ENCODE measurements around the gene BBIP1.
"Not testable (repeated sequence)": the region's sequence is repeated elsewhere in the genome, so short reads cannot be mapped to it uniquely, and the experiment has no call there.

Gene BBIP1

DNA sequence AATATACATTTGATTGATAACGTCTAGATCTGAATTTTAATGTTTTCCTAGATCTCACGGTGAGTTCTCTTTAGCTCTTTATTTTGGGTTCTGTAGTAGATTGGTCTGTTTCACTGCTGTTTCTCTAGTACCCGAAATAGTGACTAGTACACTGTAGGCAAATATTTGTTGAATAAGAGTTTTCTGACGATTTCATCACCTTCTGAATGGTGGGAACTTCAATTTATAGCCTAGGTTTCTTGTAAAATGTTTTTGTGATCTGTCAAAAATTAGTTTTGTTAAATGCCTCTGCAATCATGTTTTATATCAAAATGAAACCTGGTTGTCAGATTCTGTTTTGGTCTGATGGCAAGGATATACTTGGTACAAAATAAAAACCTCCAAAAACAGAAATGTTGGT is 37.1 kb downstream of the BBIP1 start:
- DNase-seq: no peak

DNA sequence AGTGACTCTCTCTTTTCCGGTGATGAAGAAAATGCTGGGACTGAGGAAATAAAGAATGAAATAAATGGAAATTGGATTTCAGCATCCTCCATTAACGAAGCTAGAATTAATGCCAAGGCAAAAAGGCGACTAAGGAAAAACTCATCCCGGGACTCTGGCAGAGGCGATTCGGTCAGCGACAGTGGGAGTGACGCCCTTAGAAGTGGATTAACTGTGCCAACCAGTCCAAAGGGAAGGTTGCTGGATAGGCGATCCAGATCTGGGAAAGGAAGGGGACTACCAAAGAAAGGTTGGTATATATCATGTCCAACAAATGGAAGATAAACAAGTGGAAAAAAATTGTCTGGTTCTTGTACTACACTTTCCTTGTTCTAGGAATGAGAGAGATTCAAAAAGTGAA is 37.7 kb downstream of the BBIP1 start:
- no peak for DNase-seq

DNA sequence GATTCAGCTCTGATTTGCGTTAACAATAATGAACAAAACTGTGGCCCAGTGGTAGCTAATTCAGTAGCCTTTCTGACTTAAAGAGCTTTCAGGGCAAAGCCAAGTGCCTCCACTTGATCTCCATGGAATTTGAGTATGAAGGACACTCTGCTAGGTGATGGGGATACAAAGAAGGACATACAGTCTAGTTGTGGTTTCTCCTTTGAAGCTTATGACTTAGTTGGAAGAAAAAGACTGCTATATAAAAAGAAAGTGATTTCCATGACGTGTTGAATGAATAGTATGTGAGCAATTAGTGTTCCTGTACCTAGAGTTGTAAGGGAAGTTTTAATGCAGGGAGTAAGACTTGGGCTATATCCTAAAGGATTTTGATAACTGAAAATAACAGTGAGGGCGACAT is 39.0 kb downstream of the BBIP1 start:
- no peak for DNase-seq

DNA sequence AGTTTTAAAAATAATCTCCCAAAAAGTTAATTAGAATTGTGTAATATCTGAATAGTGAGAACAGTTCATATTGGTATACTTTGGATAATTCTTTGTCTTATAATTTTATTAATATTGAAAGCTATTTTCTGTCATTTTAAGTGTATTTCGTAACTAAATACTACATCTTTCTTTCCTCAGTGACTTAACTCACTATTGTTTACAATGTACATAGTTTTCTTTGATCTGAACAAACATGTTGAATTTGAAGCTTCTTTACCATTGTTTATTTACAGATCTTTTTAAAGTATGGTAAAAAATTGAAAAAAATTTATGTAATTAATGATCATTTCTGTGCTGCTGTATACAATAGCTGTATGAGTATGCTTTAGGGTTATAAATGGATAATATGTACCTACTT is 42.2 kb downstream of the BBIP1 start:
- no peak for DNase-seq

DNA sequence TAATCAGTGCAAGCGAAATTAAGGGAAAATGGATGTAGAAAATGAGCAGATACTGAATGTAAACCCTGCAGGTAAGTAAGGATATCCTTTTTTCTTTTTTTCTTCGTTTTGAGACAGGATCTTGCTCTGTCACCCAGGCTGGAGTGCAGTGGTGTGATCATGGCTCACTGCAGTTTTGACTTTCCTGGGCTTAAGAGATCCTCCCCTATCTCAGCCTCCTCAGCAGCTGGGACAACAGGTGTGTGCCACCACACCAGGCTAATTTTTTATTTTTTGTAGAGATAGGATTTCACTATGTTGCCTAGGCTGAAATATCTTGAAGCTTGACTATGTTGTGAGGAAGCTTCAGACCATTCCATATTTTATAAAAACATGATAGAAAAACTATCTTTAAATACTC is 43.0 kb downstream of the BBIP1 start:
- no peak for DNase-seq

DNA sequence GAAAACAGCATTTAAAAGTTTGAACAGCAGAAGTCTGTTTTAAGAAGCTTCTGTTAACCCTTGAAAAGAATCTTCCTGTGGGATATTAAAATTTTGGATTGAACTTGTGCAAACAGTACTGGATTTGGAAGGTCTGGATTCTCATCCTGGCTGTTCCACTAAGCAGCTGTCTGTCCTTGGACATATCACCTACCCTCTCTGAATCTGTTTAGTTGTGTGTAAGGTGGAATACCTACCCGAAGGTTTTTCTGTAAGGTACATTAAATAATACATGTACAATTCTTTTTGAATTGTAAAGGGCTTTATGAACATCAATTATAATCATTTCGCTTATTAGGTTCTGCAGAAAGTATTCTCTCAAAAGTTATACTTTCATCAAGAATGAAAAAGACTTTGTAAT is 45.0 kb downstream of the BBIP1 start:
- DNase-seq: no peak

DNA sequence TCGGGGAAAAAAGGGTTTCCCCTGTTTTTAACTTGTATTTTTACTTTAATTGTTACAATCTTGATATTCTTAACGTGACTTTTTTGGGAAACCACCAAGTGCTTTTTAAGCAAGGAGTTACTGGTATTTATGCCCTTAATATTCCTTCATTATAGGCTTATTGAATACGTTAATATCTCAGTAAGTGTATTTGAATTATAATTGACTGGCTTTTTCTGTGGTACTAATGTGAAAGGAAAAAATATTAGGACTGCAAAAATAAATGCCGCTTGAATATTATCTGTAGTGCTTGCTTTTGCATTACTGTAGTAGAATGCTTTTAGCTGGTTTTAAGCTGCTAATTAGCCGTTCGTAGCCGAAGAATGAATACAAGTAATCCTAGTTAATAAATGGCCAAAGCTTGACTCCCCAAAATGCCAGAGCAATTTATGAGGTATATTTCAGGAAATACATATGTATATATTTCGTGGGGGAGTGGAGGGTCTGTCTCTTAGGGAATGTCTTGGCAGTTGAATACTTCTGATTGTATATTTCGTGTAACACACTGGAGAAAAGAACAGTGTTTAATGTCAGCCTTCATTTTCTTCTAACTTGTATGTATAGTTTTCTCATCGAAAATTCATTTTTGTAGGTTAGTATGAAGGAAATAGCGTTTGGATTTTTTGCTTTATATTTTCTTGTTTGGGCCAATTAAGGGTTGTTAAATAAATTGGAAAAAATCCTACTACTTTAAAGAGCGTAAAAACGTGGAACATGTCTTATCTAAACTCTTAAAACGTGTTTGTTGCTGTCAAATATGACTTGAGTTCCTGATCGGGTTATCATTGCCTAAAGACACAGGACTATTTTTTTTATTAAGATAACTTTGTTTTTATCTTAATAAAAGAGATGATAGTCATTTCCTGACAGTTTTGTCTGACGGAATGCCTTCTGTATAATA is 45.7 kb downstream of the BBIP1 start:
- no peak for DNase-seq

DNA sequence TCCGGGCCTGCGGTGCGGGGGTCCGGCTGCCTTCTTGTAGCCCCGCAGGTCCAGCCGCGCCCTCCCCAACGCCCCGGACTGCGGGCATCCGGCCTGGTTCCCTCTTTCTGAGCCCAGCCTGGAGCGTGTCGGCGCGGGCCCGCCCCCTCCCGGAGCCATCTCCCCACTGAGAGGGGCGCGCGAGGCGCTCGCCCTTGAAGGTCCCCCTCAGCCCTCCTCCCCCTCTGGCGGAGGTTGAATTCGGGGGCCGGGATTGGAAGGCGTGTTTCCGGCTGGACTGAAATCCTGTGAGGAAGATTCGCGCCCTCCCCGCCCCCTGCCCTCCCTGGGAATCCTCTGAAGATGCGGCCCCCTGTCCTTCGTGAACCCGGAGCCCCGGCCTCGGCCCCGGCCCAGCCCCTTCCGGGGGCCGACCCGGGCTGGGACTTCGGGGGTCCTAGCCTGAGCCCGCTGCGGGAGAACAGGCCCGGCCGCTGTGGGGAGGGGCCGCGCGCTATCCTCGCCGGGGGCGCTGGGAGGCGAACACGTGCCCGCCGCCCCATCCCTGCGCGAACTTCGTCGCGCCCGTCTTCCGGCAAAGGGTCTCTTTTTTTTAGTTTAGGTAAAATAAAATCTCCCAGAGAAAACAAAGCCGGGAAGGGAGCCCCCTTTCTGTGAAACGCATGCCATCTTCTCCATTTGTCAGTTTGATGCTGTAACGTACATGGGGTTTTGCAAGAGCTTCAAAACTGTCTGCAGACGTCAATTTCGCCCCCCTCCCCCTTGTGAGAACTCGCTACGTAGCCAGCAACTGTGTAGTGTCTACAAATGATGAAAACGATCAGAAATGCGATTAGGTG is 46.6 kb downstream of the BBIP1 start:
- DNase-seq: peak; percentile 92

DNA sequence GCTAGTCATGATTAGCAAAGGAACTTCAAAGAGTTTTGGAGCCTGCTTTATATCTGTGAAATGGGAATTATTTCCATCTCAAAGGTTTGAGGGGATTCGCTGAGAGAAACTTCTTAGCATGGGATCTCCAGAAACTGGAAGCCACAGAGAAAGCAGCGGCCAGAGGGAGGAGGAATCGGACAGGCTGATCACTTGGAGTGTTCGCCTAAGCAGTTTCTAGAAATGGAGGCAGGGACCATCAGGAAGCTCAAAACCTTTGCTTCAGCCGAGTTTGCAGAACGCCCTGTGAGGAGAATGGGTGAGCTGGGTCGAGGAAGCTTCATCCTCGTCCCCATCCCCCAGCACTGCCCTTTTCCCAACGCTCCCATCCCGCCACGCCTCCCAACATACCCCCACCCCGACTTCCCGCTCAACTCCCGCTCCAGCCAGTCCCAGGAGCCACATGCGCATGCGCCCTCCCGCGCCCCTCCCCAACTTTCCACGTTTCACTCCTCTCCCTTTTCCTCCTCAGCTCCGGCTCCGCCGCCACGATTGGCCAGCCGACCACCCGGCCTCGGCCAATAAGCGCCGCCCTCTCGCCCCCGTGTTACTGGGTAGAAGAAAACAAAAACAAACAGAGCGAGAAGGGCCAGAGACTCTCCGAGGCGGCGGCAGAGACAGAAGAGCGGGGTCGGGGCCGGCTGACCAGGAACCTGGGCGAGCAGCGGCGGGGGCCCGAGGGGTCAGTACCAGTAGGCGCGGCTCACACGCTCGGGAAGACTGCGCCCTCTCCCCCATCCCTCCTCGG is 47.5 kb downstream of the BBIP1 start, which contains the start of gene PDCD4:
TSS of gene PDCD4 (plus strand) at position 631 of the 787 bp plus-strand sequence. CDS start 4,100 bp downstream, outside the sequence.
- DNase-seq: peak; percentile 100

DNA sequence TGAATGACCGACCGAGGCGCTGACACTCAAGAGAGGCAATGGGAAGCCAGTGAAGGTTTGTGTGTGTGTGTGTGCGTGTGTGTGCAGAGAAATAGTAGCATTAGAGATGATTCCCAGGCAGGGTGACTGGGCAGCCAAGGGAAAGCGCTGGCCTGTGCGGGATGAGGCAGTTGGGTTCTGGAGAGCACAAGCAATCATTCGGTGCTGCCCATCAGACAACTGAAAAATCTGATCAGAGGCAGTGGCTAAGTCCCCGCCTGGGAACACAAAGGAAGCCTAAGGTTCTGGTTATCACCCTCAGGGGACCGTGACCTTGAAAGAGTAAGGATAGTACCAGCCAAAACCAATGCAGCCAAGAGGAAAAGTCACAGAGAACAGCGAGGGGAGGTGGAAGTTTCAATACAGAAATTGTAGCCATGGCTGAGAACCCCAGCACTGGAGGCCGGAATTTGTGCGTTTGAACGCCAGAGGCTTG is 48.1 kb downstream of the BBIP1 start:
- no peak for DNase-seq

DNA sequence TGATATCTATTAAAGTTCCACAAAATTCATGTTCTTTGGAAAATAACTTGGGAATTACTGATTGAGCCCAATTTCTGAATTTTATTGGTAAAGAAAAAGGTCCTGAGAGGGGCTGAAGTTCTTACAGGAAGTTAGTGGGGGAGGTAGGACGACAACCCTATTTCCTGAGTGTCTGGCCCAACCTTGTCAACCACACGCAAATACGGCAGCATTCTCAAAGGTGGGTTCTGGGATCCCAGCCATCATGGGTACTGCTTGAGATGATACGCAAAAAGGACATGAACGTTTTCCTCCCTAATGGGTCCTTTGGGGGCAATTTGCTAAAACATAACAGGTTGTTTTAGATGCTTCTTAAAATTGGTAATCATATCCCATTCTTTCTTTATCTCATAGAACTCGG is 50.0 kb downstream of the BBIP1 start:
- DNase-seq: no peak

DNA sequence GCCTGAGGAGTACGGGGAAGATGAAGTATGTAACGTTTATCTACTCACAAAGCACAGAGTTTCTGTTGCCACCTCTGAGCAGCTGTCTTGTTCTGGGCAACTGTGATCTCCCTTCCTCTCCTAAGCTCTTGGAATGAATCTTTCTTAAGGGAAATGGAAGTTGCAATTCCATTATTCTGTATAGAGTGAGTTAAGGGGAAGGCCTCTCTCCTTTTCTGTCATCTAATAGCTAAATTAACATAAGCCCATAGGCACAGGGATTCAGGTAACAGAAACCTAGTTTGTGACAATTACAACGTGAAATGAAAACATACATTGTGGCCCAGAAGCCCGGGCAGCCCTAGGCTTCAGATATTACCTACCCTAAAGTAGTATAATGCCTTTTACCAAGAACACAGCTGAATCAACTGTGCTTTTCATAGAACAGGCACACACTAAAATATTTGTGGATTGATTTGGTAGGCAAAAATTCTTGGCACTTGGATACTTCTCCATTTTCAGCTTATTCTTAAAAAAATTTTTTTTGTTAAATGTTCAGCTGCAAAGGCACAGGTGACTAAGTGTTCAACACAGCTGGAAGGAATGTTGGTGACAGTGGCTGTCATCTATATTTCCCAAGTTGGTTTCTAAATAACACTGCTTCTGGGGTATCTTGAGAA is 51.0 kb downstream of the BBIP1 start:
- no peak for DNase-seq

DNA sequence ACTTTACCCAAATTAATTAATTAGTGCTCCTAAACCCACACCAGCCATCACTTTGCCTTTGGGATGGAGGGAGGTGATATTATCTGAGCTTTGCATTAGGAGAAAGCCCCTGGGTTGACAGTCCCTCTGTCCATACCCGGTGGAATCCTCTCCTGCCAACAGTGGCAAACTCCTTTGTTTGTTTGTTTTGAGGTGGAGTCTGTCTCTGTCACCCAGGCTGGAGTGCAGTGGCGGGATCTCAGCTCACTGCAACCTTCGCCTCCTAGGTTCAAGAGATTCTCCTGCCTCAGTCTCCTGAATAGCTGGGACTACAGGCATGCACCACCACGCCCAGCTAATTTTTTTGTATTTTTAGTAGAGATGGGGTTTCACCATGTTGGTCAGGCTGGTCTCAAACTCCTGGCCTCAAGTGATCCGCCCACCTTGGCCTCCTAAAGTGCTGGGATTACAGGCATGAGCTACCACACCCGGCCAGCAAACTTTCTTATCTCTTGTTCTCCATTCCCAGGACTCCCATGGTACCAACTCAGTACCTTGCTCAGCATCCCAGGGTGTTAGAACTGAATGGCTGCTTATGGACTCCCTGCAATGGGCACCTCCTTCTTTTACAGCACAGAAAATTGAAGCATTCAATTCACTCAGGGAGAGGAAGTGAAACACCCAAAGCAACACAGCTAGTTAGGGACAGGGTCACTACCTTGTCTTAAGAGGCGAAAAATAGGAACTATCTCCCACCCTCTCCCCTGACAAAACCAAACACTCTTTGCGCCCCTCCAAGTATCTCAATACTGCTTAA is 51.8 kb downstream of the BBIP1 start:
- not testable (repeated sequence) for DNase-seq

DNA sequence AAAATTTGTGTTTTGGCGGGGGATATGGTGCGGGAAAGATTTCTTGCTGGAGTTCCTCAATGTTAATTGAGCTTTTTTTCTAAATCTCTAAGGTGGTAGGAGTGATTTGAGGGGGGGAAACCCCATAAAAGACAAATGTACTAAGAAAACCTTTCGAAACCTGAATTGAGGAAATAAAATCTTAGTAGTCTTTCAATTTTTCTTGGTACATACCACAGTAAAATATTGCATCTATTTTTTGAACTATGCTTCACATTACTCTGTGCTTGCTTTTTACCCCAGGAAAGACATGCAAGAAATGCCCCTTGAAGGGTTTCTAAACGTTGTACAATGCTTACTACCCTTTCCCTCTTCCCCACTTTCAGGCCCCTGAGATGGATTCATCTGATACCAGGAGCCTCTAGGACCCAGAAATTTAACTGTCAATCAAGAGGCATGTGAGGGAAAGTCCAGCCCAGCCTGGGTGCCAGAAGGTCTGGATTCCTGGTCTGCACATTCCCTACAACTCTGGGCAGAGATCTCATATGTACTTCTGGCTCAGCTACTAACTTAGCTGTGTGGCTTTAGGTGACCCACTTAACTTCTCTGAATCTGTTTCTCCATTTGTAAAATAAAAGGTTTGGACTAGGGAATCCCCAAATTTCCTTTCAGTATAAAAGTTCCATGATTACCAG is 53.0 kb downstream of the BBIP1 start:
- DNase-seq: no peak

DNA sequence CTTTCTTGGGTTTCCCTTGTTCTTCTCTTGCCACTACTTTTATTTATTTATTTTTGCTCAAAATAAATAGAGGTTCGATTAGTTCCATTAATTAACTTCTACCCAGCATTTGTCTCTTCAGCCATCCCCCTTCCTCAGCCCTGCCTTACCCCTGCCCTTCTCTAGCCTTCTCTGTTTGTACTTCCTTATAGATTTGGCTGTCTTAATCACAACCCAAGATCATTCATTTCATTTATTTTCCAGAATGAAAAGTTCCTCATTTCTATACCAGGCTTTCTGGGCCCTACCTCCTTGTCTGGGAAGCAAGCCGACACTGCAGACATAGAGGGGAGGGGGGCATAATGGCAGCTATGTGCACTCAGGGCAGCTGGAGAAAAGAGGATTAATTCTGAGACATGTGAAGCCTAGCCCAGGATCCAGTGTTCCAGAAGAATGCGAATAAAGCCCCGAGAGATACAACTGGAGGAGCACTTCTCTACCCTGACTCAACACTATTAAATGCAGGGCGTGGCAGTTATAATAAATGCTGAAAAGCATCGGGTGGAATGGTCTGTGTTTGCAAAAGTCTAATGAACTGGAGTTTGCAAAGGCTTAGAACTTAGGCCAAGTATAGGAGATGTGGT is 53.7 kb downstream of the BBIP1 start:
- peak; percentile 73 for DNase-seq

DNA sequence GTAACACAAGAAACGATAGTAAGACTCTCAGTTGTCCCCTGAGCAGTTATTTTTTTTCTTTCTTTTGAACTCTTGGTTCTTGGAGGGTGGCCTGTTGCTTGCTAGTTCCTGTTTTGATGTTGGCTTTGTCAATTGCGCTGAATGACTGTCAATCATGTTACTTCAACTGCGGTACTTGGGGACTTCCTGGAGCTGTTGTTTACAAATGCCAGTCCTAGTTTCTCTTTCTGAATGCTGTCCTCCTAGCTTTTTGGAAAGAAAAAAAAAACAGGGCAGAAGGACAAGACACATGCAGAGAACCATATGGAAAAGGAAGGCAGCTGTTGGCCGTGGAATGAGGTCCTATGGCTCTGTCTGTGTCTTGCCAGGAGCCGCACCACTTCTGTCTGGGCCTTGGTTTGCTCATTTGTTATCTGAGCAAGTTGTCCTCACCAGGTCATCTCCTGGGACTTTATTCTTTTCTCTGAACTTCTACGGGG is 54.3 kb downstream of the BBIP1 start:
- no peak for DNase-seq

DNA sequence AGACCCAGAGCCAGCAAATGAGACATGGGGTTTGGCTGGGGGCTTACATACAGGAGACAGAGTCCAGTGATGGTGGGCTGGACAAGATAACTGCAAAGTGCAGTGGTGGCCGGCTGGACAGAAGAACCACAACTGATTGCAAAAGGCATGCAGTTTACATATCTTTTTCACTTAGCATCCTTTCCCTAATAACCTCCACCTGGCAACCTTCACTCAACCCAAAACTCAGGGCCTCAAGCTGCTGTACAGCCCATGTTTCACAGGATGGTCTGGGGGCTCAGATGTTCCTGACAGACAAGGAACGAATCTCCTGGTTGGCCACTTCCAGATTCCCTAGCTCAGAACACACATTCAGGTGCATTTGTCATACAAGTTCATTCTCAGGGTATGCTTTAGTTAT is 55.0 kb downstream of the BBIP1 start:
- no peak for DNase-seq

DNA sequence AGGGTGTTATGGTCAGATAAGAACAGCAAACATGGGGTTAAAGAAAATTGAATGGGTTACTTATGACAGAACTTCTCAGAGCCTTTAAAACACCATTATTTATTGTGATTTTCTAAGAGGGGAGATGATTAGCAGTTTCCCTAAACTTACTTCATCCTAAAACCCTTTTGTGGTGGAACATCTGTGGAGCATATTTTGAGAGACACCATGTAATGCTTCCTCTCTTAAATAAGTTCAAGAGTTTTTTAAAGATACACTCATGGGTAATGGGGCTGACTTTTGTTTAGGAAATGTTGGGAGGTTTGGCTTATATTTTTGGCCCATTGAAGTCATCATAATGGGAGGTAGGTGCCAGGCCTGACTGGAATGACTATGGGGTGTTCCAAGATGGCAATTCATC is 55.6 kb downstream of the BBIP1 start:
- DNase-seq: no peak

DNA sequence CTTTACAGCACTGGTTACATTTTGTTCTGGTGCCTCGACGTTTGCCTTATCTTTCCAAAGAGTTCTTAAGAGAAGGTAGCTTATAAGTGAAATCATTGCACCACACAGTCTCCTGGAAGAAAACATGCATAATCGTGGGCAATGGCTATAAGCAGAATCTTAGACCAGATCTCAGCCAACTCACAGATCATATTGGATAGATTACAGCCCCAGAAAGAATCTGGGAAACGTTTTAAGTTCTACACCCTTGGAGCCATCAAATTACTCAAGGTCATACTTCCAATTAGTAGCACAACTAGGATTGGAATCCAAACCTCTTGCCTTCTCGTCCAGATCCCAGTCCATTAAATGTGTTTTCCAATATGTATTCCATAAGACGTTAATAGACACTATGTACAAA is 56.0 kb downstream of the BBIP1 start:
- DNase-seq: no peak
